Stimulated activated CD8-positive, alpha-beta memory T cell treated with anti-CD3 and anti-CD28 coated beads, Interleukin-12 subunit alpha, Interleukin-12 subunit beta, amount 100 ng/mL, for 24 hours (primary cell): ENCODE data around the gene ZMYM5.
"Not testable (repeated sequence)": the region's sequence is repeated elsewhere in the genome, so short reads cannot be mapped to it uniquely, and the experiment has no call there.

ENCODE experiments used
- DNase-seq: peaks from one replicate; pipeline ENCODE4 v3.0.0-alpha.2; 2020; ENCODE audit errors: extremely low read depth

Gene ZMYM5

DNA sequence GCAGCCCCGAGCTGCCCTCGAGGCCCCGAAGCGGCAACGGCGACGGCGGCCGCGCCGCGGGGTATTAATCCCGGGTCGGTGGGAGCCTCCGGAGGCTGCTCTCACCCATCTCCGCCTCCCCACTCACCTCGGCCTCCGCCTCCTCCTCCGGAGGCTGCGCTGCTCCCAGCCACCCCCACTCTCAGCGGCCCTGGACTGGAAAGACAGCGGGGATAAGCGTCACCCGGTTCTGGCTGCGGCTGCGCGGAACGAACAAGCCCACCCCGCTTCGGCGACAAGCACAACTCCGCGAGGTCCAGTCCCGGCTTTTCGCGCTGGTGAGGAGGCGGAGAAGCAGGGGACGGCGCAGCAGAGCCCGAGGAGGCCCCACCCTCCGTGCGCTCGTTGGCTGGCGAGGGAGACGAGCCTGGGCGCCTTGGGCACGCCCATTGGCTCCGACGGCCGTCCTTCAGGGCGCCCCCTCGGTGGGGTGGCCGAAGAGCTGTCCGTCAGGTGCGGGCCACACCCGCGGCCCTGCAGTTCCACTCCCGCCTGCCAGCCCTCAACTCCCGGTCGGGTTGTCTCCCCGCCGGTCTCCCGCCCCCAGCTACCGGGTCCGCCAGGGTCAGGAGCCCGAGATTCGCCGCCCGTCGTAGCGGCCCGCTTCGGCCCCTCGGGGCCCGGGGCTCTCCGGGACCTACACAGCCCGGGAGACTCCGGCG, at the start of gene ZMYM5:
Gene ZMYM5, minus strand, starts transcription at position 327 of the 701 bp plus-strand sequence. CDS start 11,469 bp downstream, outside the sequence.
- DNase-seq: peak; percentile 94

DNA sequence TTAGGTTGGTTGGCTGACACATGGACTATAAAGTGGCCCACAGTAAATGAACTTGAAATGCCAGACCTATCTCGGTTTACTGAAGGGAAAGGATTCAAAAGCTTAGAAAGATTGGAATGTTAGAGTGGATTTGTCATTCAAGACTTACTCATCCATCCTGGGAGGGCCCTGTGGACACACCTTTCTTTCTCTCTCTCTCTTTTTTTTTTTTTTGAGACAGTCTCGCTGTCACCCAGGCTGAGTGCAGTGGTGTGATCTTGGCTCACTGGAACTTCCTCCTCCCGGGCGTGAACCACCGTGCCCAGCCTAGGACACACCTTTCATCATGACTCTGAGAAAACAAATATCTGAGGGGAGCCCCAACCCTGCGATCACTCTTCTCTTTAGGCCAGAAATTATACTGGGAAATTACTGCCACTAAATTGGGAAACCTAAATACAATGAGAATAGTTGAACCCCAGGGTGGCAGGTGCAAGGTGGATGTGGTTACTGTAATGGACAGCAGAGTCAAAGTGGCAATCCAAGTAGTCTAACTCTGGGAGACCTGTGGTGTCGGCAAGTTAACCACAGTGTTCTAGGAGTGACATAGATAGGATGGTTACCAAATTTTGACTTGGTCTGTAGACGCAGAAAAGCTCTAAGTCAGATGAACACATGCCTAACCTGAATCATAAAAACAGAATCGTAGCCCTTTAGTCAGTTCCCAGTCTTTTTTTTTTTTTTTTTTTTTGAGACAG, 47.1 kb upstream of the ZMYM5 start:
- DNase-seq: no peak

GRCh38 chr13:19908350-19908986, 45.0 kb upstream of the ZMYM5 start:
- DNase-seq: no peak

DNA sequence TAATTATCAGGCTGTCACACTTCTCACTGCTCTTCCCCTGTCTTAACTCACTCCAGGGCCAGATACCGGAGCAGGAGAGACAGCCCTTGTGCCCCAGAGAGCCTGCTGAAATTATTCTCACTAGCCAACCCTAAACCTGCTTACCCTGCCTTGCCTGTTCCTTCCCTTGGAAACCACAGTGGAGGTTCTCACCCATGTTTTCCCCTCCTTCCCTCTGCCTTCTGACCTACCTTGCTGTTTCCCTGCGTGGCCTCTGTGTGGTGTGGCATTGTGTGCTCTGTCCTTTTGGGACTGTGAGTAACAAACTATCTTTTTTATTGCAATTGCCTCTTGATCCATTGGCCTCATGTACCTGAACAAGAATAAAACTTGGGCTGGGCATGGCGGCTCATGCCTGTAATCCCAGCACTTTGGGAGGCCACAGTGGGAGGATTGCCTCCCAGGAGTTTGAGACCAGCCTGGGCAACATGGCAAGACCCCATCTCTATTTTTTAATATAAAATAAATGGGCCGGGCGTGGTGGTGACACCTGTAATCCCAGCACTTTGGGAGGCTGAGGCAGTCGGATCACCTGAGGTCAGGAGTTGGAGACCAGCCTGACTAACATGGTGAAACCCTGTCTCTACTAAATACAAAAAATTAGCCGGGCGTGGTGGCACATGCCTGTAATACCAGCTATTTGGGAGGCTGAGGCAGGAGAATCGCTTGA, 42.2 kb upstream of the ZMYM5 start:
- not testable (repeated sequence) for DNase-seq

DNA sequence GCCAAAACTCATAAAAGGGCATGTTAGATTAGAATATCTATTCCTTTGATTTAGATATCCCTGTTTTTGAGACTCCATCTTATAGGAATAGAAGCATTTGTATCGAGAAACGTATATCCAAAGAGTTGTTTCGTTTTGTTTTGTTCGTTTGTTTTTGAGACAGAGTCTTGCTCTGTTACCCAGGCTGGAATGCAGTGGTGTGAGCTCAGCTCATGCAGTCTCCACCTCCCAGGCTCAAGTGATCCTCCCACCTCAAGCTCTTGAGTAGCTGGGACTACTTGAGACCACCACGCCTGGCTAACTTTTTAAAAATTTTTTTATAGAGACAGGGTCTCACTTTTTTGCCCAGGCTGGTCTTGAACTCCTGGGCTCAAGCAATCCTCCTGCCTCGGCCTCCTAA, 26.6 kb upstream of the ZMYM5 start:
- no peak for DNase-seq

DNA sequence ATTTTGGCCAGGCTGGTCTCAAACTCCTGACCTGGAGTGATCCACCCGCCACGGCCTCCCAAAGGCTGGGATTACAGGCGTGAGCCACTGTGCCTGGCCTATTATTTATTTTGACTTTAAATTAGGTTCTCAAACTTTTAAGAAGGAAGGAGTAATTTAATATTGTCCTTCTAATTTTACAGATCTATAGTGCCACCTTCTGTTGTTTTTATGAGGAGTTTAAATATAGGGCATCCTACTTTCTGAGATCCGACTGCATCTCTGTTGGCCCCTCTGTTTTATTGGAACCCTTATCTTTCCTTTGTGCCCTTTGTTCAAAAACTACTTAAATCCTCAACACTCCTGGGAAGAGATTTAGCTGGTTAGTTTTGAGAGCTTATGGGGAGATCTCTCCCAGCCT, 25.4 kb upstream of the ZMYM5 start:
- no peak for DNase-seq

DNA sequence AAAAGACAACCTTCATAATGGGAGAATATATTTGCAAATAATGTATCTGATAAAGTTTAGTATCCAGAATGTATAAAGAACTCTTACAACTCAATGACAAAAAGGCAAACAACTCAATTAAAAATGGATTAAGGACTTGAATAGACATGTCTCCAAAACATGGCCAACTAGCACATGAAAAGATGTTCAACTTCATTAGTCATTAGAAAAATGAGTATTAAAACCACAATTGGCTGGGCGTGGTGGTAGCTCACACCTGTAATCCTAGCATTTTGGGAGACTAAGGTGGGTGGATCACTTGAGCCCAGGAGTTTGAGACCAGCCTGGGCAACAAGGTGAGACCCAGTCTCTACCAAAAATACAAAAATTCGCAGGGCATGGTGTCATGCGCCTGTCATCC, 18.8 kb upstream of the ZMYM5 start:
- no peak for DNase-seq

GRCh38 chr13:19881641-19882040, 18.2 kb upstream of the ZMYM5 start:
- DNase-seq: no peak

DNA sequence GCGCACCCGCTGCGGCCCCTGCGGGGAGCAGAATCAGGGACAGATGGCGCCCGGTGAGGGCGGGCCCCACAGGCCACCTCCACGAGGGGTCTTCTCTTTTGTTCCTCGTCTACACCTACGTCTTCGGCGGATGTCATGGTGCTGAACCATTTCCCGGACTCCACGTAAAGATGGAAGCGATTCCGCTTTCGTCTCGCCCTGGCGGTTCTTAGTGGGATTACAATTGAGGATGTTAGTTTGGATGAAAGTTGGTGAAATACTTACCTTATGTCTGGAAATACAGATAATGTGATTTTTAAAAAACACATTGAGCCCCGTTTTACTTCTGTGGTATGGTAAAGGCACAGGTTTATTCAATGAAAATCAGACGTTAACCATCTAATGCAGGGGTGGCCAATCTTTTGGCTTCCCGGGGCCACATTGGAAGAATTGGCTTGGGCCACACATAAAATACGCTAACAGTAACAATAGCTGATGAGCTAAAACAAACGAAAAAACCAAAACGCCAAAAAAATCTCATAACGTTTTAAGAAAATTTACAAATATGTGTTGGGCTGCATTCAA, 1.4 kb upstream of the ZMYM5 start:
- DNase-seq: no peak

DNA sequence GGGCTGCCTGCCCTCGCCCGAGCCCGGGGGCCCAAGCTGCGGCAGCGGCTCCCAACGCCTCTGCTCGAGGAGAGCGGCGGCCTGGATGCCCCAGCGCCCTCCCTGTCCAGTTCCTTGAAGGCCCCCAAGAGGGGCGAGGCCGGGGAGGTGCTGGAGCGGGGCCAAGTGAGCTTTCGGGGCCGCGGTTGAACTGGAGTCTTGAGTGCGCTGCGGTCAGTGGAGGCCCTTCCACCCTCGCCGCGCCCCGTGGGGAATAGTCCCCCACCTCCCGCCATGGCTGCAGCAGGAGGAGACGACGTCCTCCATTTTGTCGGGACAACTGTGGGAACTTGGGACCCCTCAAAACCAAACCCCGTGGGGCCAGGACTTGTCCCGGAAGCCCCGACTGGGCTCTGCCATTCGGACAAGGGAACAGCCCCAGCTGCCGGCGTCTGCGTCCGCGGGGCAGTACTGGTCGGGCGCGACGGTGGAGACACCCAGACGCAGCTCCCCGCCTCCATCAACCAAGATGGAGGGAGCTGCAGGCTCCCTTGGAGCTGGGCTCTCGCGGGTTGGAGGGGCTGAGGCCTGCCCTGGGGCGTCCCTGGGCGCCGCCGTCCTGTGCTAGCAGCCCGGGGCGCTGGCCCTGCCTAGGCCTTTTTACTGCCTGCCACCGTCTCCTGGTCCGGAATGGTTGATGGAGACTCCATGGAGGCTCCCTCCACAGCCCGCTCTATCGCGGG, 736 bp upstream of the ZMYM5 start:
- no peak for DNase-seq

GRCh38 chr13:19862481-19863313, 752 bp downstream of the ZMYM5 start:
- no peak for DNase-seq

DNA sequence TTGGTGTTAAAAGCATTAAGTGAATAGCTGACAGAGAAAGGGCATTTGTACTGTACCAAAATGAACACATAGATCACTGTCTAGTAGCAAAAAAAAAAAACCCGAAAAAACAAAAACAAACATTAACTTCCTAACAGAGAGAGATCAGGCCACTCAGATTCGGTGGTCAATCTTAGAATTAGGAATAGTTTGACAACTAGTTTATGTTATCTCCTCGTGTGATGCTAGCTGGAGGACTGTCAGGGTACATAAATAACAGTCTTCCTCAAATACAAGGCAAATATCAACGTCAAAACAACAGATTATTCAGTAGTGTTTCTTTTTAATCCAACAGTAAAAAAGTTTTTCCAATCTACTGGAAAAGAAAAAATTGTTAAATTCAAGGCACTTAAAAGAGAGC, 1.7 kb downstream of the ZMYM5 start:
- DNase-seq: no peak

DNA sequence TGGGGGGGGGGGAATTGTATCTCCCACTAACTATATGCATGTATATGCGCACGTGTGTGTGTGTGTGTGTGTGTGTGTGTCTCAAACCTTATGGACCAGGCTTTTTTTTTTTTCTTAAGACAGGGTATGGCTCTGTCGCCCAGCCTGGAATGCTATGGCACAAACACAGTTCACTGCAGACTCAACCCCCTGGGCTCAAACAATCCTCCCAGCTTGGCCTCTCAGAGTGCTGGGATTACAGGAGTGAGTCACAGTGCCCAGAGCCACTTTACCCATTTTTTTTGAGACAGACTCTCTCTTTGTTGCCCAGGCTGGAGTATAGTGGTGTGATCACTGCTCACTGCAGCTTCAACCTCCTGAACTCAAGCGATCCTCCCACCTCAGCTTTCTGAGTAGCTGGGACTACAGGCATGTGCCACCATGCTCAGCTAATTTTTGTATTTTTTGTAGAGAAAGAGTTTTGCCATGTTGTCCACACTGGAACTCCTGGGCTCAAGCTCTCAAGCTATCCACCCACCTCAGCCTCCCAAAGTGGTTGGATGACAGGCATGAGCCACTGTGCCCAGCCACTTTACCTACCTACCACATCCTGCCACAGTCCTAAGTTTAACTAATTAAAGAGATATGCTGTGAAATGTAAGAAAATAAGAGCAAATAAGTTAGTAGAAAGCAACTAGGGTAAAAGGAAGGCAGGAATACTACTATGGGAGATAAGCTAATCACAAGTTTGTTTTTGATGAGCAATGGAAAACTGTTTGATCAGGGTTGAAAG, 2.4 kb downstream of the ZMYM5 start:
- DNase-seq: no peak

DNA sequence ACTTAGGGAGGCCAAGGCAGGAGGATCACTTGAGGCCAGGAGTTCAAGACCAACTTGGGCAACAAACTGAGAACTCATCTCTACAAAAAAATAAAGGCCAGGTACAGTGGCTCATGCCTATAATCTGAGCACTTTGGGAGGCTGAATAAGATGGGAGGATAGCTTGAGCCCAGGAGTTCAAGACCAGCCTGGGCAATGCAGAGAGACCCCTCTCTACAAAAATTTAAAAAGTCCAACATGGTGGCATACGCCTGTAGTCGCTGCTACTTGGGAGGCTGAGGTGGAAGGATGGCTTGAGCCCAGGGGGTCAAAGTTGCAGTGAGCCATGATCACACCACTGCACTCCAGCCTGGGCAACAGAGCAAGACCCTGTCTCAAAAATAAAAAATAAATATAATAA, 5.8 kb downstream of the ZMYM5 start:
- DNase-seq: not testable (repeated sequence)

DNA sequence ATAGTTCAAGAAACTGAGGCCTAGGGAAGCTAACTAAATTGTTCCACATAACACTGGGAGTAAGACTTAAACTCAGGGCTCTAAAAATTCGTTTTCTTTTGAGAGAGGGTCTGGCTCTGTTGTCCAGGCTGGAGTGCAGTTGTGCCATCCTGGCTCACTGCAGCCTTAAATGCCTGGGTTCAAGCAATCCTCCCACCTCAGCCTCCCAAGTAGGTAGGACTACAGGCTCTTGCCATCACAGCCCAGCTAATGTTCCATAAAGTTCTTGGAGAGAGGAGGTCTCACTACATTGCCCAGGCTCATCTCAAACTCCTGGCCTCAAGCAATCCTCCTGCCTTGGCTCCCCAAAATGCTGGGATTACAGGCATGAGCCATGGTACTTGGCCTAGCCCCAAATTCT, 10.7 kb downstream of the ZMYM5 start:
- DNase-seq: no peak

DNA sequence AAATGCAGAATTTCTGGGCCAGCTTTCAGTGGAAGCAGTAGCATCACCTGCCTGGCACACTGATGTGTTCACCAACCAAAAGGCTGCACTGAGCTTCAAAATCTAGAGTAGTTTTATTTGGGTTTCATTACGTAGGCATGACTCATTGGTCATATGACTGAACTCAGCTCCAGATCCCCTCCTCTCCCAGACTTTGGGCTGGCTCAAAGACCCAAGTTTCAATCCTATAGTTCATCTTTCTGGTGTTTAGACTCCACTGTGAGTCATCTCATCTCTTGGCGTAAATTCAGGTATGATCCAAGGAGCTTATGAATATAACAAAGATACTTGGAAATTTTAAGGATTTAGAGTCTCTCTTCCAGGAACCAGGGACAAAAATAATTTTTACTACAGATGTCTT, 17.7 kb downstream of the ZMYM5 start:
- DNase-seq: no peak

GRCh38 chr13:19838865-19839275, 24.6 kb downstream of the ZMYM5 start:
- no peak for DNase-seq

- DNase-seq: no peak
Observed at GRCh38 chr13:19836472-19836871, 27.0 kb downstream of the ZMYM5 start.

- DNase-seq: no peak
Observed at GRCh38 chr13:19834704-19835103, 28.7 kb downstream of the ZMYM5 start.

GRCh38 chr13:19822673-19823072, 40.8 kb downstream of the ZMYM5 start:
- DNase-seq: no peak
